ENCODE results near the gene EPN3.

DNA sequence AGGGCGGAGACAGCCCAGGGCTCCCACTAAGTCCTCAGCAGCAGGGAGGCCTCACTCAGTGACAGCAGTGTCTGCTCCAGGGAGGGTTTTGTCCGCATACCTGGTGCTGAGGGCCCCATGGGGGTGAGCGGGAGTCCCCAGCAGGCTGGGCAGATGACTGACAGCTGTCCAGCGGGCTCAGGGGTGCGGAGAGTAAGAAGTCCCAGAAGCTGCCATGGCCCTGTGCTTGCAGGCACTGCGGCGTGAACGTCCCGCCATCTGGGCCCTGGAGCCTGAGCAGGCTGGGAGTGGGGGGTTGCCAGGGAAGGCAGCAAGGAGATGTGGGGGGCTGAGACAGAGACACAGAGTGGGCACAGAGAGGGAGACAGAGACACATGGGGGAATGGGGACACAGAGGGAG lies 48.1 kb downstream of the EPN3 start:
- TF ChIP-seq, protein P1, sequence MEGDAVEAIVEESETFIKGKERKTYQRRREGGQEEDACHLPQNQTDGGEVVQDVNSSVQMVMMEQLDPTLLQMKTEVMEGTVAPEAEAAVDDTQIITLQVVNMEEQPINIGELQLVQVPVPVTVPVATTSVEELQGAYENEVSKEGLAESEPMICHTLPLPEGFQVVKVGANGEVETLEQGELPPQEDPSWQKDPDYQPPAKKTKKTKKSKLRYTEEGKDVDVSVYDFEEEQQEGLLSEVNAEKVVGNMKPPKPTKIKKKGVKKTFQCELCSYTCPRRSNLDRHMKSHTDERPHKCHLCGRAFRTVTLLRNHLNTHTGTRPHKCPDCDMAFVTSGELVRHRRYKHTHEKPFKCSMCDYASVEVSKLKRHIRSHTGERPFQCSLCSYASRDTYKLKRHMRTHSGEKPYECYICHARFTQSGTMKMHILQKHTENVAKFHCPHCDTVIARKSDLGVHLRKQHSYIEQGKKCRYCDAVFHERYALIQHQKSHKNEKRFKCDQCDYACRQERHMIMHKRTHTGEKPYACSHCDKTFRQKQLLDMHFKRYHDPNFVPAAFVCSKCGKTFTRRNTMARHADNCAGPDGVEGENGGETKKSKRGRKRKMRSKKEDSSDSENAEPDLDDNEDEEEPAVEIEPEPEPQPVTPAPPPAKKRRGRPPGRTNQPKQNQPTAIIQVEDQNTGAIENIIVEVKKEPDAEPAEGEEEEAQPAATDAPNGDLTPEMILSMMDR (IDR thresholded peaks at IDR 0.05; ENCODE audit: poor library complexity): no peak
- TF ChIP-seq EZH2 (IDR thresholded peaks at IDR 0.05; ENCODE audit: borderline replicate concordance) (no peak), EZH2phosphoT487 (IDR thresholded peaks at IDR 0.05; ENCODE audit: low read depth, severe bottlenecking, unreplicated experiment) (no peak)
